Loucy (cell line): ENCODE measurements around the gene SPAG17.

Experiments used
- H2AFZ ChIP-seq: fragments of 200-600 bp; sonication (generic); 2 replicates; pipeline ENCODE4 v1.6.0; 2016; ENCODE audit warnings: antibody characterized with exemption, mild to moderate bottlenecking, low read length, moderate library complexity
- H3F3A ChIP-seq: fragments of 200-600 bp; 2 replicates; pipeline ENCODE4 v1.6.0; 2016; ENCODE audit warnings: antibody characterized with exemption, low read depth, mild to moderate bottlenecking
- H3K27me3 ChIP-seq: fragments of 200-600 bp; sonication (generic); 2 replicates; pipeline ENCODE4 v1.6.1; 2014; ENCODE audit warnings: low read length, mild to moderate bottlenecking; ENCODE audit not compliant: insufficient read depth, poor library complexity, severe bottlenecking
- H3K36me3 ChIP-seq: fragments of 200-600 bp; sonication (generic); 2 replicates; pipeline ENCODE4 v1.6.1; 2016; ENCODE audit warnings: low read length; ENCODE audit not compliant: insufficient read depth
- H3K4me1 ChIP-seq: fragments of 200-600 bp; sonication (generic); 2 replicates; pipeline ENCODE4 v1.5.1; 2014; ENCODE audit warnings: low read length, mild to moderate bottlenecking; ENCODE audit not compliant: insufficient read depth, poor library complexity, severe bottlenecking
- H3K4me2 ChIP-seq: fragments of 200-600 bp; sonication (generic); 2 replicates; pipeline ENCODE4 v1.6.0; 2014; ENCODE audit warnings: antibody characterized with exemption, low read length, low read depth, mild to moderate bottlenecking; ENCODE audit not compliant: poor library complexity, severe bottlenecking
- H3K4me3 ChIP-seq: fragments of 200-600 bp; sonication (generic); 2 replicates; pipeline ENCODE4 v1.5.1; 2014; ENCODE audit warnings: low read length, mild to moderate bottlenecking, mixed read lengths; ENCODE audit not compliant: poor library complexity, severe bottlenecking
- H3K79me2 ChIP-seq: fragments of 200-600 bp; sonication (generic); 2 replicates; pipeline ENCODE4 v1.6.1; 2014; ENCODE audit warnings: low read length; ENCODE audit not compliant: insufficient read depth
- H3K9ac ChIP-seq: fragments of 200-600 bp; sonication (generic); 2 replicates; pipeline ENCODE4 v1.6.0; 2014; ENCODE audit warnings: mild to moderate bottlenecking, low read depth, low read length, moderate library complexity; ENCODE audit not compliant: poor library complexity, severe bottlenecking
- H3K9me2 ChIP-seq: fragments of 200-600 bp; sonication (generic); replicated peaks from 2 replicates; pipeline ENCODE4 v1.6.1; 2016; ENCODE audit warnings: low read depth, low read length, mixed read lengths
- H3K9me3 ChIP-seq: fragments of 200-600 bp; sonication (generic); 2 replicates; pipeline ENCODE4 v1.6.1; 2014; ENCODE audit warnings: mild to moderate bottlenecking, antibody characterized with exemption, low read length, low read depth; ENCODE audit not compliant: insufficient read depth
- H4K20me1 ChIP-seq: fragments of 200-600 bp; sonication (generic); 2 replicates; pipeline ENCODE4 v1.6.0; 2014; ENCODE audit warnings: antibody characterized with exemption, low read length, mild to moderate bottlenecking; ENCODE audit not compliant: insufficient read depth, poor library complexity, severe bottlenecking
- CTCF ChIP-seq: fragments of 200-600 bp; sonication (generic); conservative IDR thresholded peaks from 2 replicates; pipeline ENCODE4 v1.5.1; 2014; ENCODE audit warnings: mild to moderate bottlenecking, antibody characterized with exemption, low read length
- EZH2phosphoT487 ChIP-seq: fragments of 200-600 bp; IDR thresholded peaks from 2 replicates; pipeline ENCODE4 v1.6.1; 2018; ENCODE audit warnings: antibody characterized with exemption, mild to moderate bottlenecking, moderate library complexity, borderline replicate concordance

The SPAG17 gene

GRCh38 chr1:118042501-118042900, 142.5 kb downstream of the SPAG17 start:
- Histone ChIP-seq H3K79me2 (no peaks in the 10 kb centered on the region), H3K9ac (no peak overlapping the region), H2AFZ (no peak overlapping the region), H3K9me2 (no peaks in the 10 kb centered on the region), H3K9me3 (no peaks in the 10 kb centered on the region), H3K4me3 (no peak overlapping the region), H3K27me3 (no peaks in the 10 kb centered on the region), H3K4me1 (no peaks in the 10 kb centered on the region), H3K4me2 (no peak overlapping the region), H3K36me3 (no peaks in the 10 kb centered on the region), H3F3A (no peaks in the 10 kb centered on the region), H4K20me1 (no peaks in the 10 kb centered on the region)
- TF ChIP-seq EZH2phosphoT487 (no peak), CTCF (no peak)

- Histone ChIP-seq H3F3A (no peaks in the 10 kb centered on the region), H3K4me3 (no peak overlapping the region), H3K9ac (no peak overlapping the region), H4K20me1 (no peaks in the 10 kb centered on the region), H2AFZ (no peak overlapping the region), H3K79me2 (no peaks in the 10 kb centered on the region), H3K36me3 (no peaks in the 10 kb centered on the region), H3K9me2 (no peaks in the 10 kb centered on the region), H3K27me3 (no peaks in the 10 kb centered on the region), H3K9me3 (no peaks in the 10 kb centered on the region), H3K4me2 (no peak overlapping the region), H3K4me1 (no peaks in the 10 kb centered on the region)
- no peak for TF ChIP-seq CTCF
- TF ChIP-seq EZH2phosphoT487, result no peak
These were observed 145.9 kb downstream of the SPAG17 start for GRCh38 chr1:118039170-118039569.

- Histone ChIP-seq H3K79me2 (no peaks in the 10 kb centered on the region), H3K9me2 (no peaks in the 10 kb centered on the region), H3K9me3 (no peaks in the 10 kb centered on the region), H4K20me1 (no peaks in the 10 kb centered on the region), H3K27me3 (no peaks in the 10 kb centered on the region), H3K36me3 (no peaks in the 10 kb centered on the region), H3K4me1 (no peaks in the 10 kb centered on the region), H3K4me3 (no peak overlapping the region), H3K9ac (no peak overlapping the region), H3K4me2 (no peak overlapping the region), H2AFZ (no peak overlapping the region), H3F3A (no peaks in the 10 kb centered on the region)
- TF ChIP-seq EZH2phosphoT487 (no peak), CTCF (no peak)
These were observed 152.1 kb downstream of the SPAG17 start for GRCh38 chr1:118032883-118033282.
